Measurements from ENCODE around the gene ROBO3.

ROBO3 gene, protein sequence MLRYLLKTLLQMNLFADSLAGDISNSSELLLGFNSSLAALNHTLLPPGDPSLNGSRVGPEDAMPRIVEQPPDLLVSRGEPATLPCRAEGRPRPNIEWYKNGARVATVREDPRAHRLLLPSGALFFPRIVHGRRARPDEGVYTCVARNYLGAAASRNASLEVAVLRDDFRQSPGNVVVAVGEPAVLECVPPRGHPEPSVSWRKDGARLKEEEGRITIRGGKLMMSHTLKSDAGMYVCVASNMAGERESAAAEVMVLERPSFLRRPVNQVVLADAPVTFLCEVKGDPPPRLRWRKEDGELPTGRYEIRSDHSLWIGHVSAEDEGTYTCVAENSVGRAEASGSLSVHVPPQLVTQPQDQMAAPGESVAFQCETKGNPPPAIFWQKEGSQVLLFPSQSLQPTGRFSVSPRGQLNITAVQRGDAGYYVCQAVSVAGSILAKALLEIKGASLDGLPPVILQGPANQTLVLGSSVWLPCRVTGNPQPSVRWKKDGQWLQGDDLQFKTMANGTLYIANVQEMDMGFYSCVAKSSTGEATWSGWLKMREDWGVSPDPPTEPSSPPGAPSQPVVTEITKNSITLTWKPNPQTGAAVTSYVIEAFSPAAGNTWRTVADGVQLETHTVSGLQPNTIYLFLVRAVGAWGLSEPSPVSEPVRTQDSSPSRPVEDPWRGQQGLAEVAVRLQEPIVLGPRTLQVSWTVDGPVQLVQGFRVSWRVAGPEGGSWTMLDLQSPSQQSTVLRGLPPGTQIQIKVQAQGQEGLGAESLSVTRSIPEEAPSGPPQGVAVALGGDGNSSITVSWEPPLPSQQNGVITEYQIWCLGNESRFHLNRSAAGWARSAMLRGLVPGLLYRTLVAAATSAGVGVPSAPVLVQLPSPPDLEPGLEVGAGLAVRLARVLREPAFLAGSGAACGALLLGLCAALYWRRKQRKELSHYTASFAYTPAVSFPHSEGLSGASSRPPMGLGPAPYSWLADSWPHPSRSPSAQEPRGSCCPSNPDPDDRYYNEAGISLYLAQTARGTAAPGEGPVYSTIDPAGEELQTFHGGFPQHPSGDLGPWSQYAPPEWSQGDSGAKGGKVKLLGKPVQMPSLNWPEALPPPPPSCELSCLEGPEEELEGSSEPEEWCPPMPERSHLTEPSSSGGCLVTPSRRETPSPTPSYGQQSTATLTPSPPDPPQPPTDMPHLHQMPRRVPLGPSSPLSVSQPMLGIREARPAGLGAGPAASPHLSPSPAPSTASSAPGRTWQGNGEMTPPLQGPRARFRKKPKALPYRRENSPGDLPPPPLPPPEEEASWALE (N-terminal part only)

GRCh38 chr11:124865181-124865901 is at the start of gene ROBO3:
Gene ROBO3, plus strand, starts transcription at chr11:124865432. Its CDS starts 146 bp downstream, at chr11:124865578.
- peaks cover 77 to 92% of the 10 kb centered on the region in 2 donors for H3K27me3 ChIP-seq (ENCODE audit: control insufficient read depth in 2 of 2, insufficient read depth in 2 of 2, low read length in 2 of 2)
- peak within 1 kb of the TSS in 1 of 2 donors; percentile 31 for H3K4me3 ChIP-seq (ENCODE audit: low read length in 2 of 2)
- peaks cover 6 to 12% of the 10 kb centered on the region in 2 donors for H3K4me1 ChIP-seq (ENCODE audit: control insufficient read depth in 2 of 2, insufficient read depth in 2 of 2, low read length in 2 of 2)
- no peaks in the 10 kb centered on the region for H3K36me3 ChIP-seq (ENCODE audit: control insufficient read depth in 2 of 2, insufficient read depth in 2 of 2, low read length in 2 of 2)
- no peaks in the 10 kb centered on the region for H3K9me3 ChIP-seq (ENCODE audit: control insufficient read depth in 2 of 2, low read length in 2 of 2)
- H3K27ac ChIP-seq (ENCODE audit: low read depth in 2 of 2, low read length in 2 of 2), result no peak within 1 kb of the TSS
- H3K9ac ChIP-seq (ENCODE audit: low read depth in 1 of 2, low read length in 2 of 2), result no peak within 1 kb of the TSS

DNA sequence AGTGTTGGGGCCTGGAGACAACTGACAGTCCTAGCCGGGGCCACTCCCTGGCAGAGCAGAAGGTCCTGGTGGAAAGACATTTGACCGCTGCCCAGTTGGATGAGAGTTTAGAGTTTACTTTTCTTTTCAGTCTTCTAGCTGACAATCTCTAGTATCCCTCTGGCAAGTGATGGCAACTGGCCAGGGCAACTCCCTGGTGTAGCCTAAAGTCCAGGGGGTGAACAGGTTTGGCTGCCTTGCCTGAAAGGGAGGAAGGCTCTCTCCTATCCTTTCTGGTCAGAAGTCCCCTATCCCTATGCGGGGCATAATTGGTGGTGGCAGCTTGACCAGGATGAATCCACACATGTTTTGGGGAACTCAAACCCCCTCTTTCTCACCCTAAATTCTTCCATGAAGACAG is 48.2 kb upstream of the ROBO3 start:
- H3K36me3 ChIP-seq (ENCODE audit: control insufficient read depth in 2 of 2, insufficient read depth in 2 of 2, low read length in 2 of 2), result no peaks in the 10 kb centered on the region
- no peaks in the 10 kb centered on the region for H3K9me3 ChIP-seq (ENCODE audit: control insufficient read depth in 2 of 2, low read length in 2 of 2)
- no peak overlapping the region for H3K27ac ChIP-seq (ENCODE audit: low read depth in 2 of 2, low read length in 2 of 2)
- peaks cover 0 to 6% of the 10 kb centered on the region in 2 donors for H3K27me3 ChIP-seq (ENCODE audit: control insufficient read depth in 2 of 2, insufficient read depth in 2 of 2, low read length in 2 of 2)
- H3K9ac ChIP-seq (ENCODE audit: low read depth in 1 of 2, low read length in 2 of 2), result no peak overlapping the region
- H3K4me1 ChIP-seq (ENCODE audit: control insufficient read depth in 2 of 2, insufficient read depth in 2 of 2, low read length in 2 of 2), result peaks cover 0 to 2% of the 10 kb centered on the region in 2 donors
- H3K4me3 ChIP-seq (ENCODE audit: low read length in 2 of 2), result no peak overlapping the region

DNA sequence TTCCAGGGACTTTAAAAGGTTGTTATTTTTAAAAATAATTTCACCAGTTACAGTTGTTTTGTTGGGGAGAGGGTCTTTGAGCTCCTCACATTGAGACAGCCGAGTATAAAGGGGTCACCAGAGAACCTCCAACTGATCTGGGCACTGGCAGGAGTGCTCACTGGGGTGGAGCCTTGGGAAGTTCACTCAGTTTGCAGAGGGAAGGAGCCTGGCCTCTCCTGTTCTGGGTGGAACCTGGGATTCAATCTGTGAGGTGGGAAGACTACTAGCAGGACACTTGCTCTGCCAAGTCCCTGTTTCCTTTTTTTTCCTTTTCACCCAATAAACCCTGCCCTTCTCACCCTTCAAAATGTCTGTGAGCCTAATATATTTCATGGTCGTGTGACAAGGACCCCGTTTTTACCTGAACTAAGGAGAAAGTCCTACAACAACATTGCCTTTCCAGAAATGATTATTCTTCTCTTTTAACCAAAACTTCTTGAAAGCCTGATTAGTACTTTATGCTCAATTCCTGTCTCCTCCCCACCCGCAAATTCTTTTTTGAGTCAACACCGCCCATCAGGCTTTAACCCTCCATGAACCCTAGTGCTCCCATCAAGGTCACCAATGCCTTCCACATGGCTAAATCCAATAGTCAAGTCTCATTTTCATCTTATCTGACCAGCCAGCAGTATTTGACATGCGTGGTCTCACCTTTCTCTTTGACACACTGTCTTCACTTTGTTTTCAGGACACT is 43.1 kb upstream of the ROBO3 start:
- Histone ChIP-seq H3K9ac (ENCODE audit: low read depth in 1 of 2, low read length in 2 of 2) (no peak overlapping the region), H3K9me3 (ENCODE audit: control insufficient read depth in 2 of 2, low read length in 2 of 2) (no peaks in the 10 kb centered on the region), H3K27ac (ENCODE audit: low read depth in 2 of 2, low read length in 2 of 2) (no peak overlapping the region), H3K4me3 (ENCODE audit: low read length in 2 of 2) (no peak overlapping the region), H3K36me3 (ENCODE audit: control insufficient read depth in 2 of 2, insufficient read depth in 2 of 2, low read length in 2 of 2) (no peaks in the 10 kb centered on the region), H3K4me1 (ENCODE audit: control insufficient read depth in 2 of 2, insufficient read depth in 2 of 2, low read length in 2 of 2) (peaks cover 3 to 15% of the 10 kb centered on the region in 2 donors), H3K27me3 (ENCODE audit: control insufficient read depth in 2 of 2, insufficient read depth in 2 of 2, low read length in 2 of 2) (peaks cover 0 to 5% of the 10 kb centered on the region in 2 donors)

- H3K4me1 ChIP-seq (ENCODE audit: control insufficient read depth in 2 of 2, insufficient read depth in 2 of 2, low read length in 2 of 2), result peaks cover 3 to 15% of the 10 kb centered on the region in 2 donors
- no peaks in the 10 kb centered on the region for H3K9me3 ChIP-seq (ENCODE audit: control insufficient read depth in 2 of 2, low read length in 2 of 2)
- H3K27ac ChIP-seq (ENCODE audit: low read depth in 2 of 2, low read length in 2 of 2), result no peak overlapping the region
- H3K9ac ChIP-seq (ENCODE audit: low read depth in 1 of 2, low read length in 2 of 2), result no peak overlapping the region
- no peak overlapping the region for H3K4me3 ChIP-seq (ENCODE audit: low read length in 2 of 2)
- no peaks in the 10 kb centered on the region for H3K36me3 ChIP-seq (ENCODE audit: control insufficient read depth in 2 of 2, insufficient read depth in 2 of 2, low read length in 2 of 2)
- H3K27me3 ChIP-seq (ENCODE audit: control insufficient read depth in 2 of 2, insufficient read depth in 2 of 2, low read length in 2 of 2), result peaks cover 0 to 5% of the 10 kb centered on the region in 2 donors
These were observed 41.5 kb upstream of the ROBO3 start for GRCh38 chr11:124823512-124824376.

GRCh38 chr11:124825876-124826275 is 39.4 kb upstream of the ROBO3 start:
- Histone ChIP-seq H3K36me3 (ENCODE audit: control insufficient read depth in 2 of 2, insufficient read depth in 2 of 2, low read length in 2 of 2) (no peaks in the 10 kb centered on the region), H3K4me3 (ENCODE audit: low read length in 2 of 2) (no peak overlapping the region), H3K27me3 (ENCODE audit: control insufficient read depth in 2 of 2, insufficient read depth in 2 of 2, low read length in 2 of 2) (peaks cover 0 to 2% of the 10 kb centered on the region in 2 donors), H3K27ac (ENCODE audit: low read depth in 2 of 2, low read length in 2 of 2) (no peak overlapping the region), H3K9ac (ENCODE audit: low read depth in 1 of 2, low read length in 2 of 2) (no peak overlapping the region), H3K9me3 (ENCODE audit: control insufficient read depth in 2 of 2, low read length in 2 of 2) (no peaks in the 10 kb centered on the region), H3K4me1 (ENCODE audit: control insufficient read depth in 2 of 2, insufficient read depth in 2 of 2, low read length in 2 of 2) (peaks cover 3 to 15% of the 10 kb centered on the region in 2 donors)

DNA sequence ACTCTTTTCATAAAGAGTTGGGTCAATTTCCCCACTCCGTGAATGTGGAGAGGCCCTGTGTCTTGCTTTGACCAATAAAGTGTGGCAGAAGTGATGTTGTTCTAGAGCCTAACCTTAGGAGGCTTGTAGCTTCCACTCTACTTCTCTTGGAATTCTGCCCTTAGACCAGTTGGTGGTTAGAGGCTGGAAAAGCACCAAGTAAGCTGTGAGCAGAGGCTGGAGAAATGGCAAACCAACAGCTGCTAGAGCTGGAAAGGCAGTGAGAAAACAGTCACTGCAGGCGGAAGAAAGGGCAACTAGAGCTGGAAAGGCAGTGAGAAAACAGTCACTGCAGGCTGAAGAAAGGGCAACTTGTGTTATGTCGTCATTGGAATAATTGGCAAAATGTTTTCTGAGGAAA is 35.2 kb upstream of the ROBO3 start:
- Histone ChIP-seq H3K4me3 (ENCODE audit: low read length in 2 of 2) (no peak overlapping the region), H3K36me3 (ENCODE audit: control insufficient read depth in 2 of 2, insufficient read depth in 2 of 2, low read length in 2 of 2) (no peaks in the 10 kb centered on the region), H3K9me3 (ENCODE audit: control insufficient read depth in 2 of 2, low read length in 2 of 2) (no peaks in the 10 kb centered on the region), H3K27me3 (ENCODE audit: control insufficient read depth in 2 of 2, insufficient read depth in 2 of 2, low read length in 2 of 2) (no peaks in the 10 kb centered on the region), H3K4me1 (ENCODE audit: control insufficient read depth in 2 of 2, insufficient read depth in 2 of 2, low read length in 2 of 2) (peaks cover 0 to 6% of the 10 kb centered on the region in 2 donors), H3K9ac (ENCODE audit: low read depth in 1 of 2, low read length in 2 of 2) (no peak overlapping the region), H3K27ac (ENCODE audit: low read depth in 2 of 2, low read length in 2 of 2) (no peak overlapping the region)

DNA sequence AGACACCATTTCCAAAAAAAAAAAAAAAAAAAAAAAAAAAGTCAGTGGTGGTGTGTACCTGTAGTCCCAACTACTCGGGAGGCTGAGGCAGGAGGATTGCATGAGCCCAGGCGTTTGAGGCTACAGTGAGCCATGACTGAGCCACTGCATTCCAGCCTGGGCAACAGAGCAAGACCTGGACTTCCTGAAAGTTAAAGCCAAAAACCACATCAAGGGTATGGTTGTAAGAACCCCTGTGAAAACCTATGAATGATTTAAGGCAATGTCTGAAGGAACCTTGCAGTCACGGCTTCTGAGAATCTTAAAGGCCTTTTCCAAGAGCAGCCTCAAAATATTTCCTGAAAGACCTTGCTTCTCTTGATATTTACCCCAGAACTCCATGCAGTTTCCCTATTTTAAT is 34.5 kb upstream of the ROBO3 start:
- Histone ChIP-seq H3K36me3 (ENCODE audit: control insufficient read depth in 2 of 2, insufficient read depth in 2 of 2, low read length in 2 of 2) (no peaks in the 10 kb centered on the region), H3K9me3 (ENCODE audit: control insufficient read depth in 2 of 2, low read length in 2 of 2) (no peaks in the 10 kb centered on the region), H3K27me3 (ENCODE audit: control insufficient read depth in 2 of 2, insufficient read depth in 2 of 2, low read length in 2 of 2) (no peaks in the 10 kb centered on the region), H3K9ac (ENCODE audit: low read depth in 1 of 2, low read length in 2 of 2) (no peak overlapping the region), H3K4me3 (ENCODE audit: low read length in 2 of 2) (no peak overlapping the region), H3K27ac (ENCODE audit: low read depth in 2 of 2, low read length in 2 of 2) (no peak overlapping the region), H3K4me1 (ENCODE audit: control insufficient read depth in 2 of 2, insufficient read depth in 2 of 2, low read length in 2 of 2) (peaks cover 0 to 6% of the 10 kb centered on the region in 2 donors)

DNA sequence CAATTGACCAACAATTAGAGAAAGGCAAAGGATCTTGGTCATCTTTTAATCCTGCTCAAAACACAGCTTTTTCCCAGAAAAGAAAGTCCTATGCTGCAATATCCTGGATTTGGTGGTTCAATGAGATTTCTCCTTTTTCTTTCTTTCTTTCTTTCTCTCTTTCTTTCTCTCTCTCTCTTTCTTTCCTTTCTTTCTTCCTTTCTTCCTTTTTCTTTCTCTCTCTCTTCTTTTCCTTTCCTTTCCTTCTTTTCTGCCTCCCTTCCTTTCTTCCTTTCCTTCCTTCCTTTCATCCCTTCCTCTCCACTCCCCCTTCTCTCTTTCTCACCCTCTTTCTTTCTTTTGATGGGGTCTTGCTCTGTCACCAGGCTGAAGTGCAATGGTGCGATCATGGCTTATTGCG is 33.3 kb upstream of the ROBO3 start:
- no peaks in the 10 kb centered on the region for H3K27me3 ChIP-seq (ENCODE audit: control insufficient read depth in 2 of 2, insufficient read depth in 2 of 2, low read length in 2 of 2)
- no peaks in the 10 kb centered on the region for H3K9me3 ChIP-seq (ENCODE audit: control insufficient read depth in 2 of 2, low read length in 2 of 2)
- H3K27ac ChIP-seq (ENCODE audit: low read depth in 2 of 2, low read length in 2 of 2), result no peak overlapping the region
- no peaks in the 10 kb centered on the region for H3K36me3 ChIP-seq (ENCODE audit: control insufficient read depth in 2 of 2, insufficient read depth in 2 of 2, low read length in 2 of 2)
- peaks cover 3 to 6% of the 10 kb centered on the region in 2 donors for H3K4me1 ChIP-seq (ENCODE audit: control insufficient read depth in 2 of 2, insufficient read depth in 2 of 2, low read length in 2 of 2)
- no peak overlapping the region for H3K9ac ChIP-seq (ENCODE audit: low read depth in 1 of 2, low read length in 2 of 2)
- no peak overlapping the region for H3K4me3 ChIP-seq (ENCODE audit: low read length in 2 of 2)
